Coronary artery (tissue), 2 donors: ENCODE measurements around the gene PHC3.

Experiments
- DNase-seq: peaks from one replicate; pipeline ENCODE4 v3.0.0-alpha.2; 2017; ENCODE audit warnings: low spot score
- H3K27ac ChIP-seq, 2 donors: fragments of 200-600 bp; sonication (generic); one replicate each; pipeline ENCODE4 v1.5.1; 2016 to 2019
- H3K4me3 ChIP-seq: fragments of 200-600 bp; sonication (generic); 2 replicates; pipeline ENCODE4 v1.5.1; 2016; ENCODE audit warnings: mild to moderate bottlenecking, moderate library complexity
- CTCF ChIP-seq: fragments of 200-600 bp; sonication (generic); IDR thresholded peaks from one replicate; pipeline ENCODE4 v1.5.1; 2019; ENCODE audit warnings: antibody characterized with exemption

PHC3 gene

DNA sequence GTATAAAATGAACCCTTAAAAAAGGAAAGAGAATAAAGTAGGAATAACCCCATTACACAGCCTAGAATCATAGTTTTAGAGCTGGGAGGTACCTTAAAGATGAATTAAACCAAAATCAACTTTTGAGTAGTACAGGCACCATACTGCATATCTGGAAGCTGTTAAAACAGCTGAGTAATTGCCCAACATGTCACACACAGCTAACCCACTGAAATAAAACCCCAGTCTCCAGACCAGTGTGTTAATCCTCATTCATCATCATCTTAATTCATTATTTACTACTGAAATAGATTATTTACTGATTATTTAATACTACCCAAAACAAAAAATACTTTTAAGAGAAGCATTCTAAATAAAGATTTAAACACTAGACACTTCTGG, 90.9 kb downstream of the PHC3 start:
- no peak overlapping the region for H3K27ac ChIP-seq
- no peak for DNase-seq
- no peak overlapping the region for H3K4me3 ChIP-seq
- no peak for TF ChIP-seq CTCF

DNA sequence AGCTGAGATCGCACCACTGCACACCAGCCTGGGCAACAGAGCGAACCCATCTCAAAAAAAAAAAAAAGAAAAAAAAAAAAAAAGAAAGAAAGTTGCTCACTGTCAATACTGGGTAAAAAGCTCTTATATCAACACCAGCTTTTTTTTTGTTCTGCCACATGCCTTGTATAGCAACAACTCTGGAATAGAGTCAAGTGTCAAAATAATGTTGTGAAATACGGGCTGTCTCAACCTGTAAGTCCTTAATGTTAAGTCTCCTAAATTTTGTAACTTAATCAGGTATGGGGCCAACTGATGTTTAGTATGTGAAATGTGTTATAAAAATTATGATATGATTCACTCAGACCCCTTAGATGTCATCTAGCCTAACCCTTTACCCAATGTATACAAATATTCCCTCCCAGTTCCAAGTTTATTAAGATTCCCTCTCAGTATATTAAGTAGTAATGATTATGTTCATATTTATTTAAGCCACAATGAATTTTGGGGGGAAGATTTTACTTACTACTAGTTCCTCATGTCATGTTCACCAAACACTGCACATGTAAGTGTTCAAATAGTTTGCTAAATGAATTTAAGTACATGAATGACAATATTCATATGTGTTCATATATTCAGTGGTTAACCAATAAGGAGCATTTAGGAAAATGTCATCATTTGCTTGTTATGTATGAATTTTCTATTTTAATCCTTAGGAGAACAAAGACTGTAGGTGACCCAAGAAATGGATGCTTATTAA, 91.5 kb downstream of the PHC3 start:
- no peak overlapping the region for H3K27ac ChIP-seq
- DNase-seq: no peak
- no peak overlapping the region for H3K4me3 ChIP-seq

GRCh38 chr3:170085396-170085795, 96.1 kb downstream of the PHC3 start:
- Histone ChIP-seq H3K27ac (no peak overlapping the region), H3K4me3 (no peak overlapping the region)
- no peak for TF ChIP-seq CTCF
- DNase-seq: no peak

More for the DNA sequence above, 91.5 kb downstream of the PHC3 start:
- no peak for TF ChIP-seq CTCF

GRCh38 chr3:170083343-170083742, 98.2 kb downstream of the PHC3 start:
- TF ChIP-seq CTCF: no peak
- Histone ChIP-seq H3K4me3 (no peak overlapping the region), H3K27ac (no peak overlapping the region)
- DNase-seq: no peak

DNA sequence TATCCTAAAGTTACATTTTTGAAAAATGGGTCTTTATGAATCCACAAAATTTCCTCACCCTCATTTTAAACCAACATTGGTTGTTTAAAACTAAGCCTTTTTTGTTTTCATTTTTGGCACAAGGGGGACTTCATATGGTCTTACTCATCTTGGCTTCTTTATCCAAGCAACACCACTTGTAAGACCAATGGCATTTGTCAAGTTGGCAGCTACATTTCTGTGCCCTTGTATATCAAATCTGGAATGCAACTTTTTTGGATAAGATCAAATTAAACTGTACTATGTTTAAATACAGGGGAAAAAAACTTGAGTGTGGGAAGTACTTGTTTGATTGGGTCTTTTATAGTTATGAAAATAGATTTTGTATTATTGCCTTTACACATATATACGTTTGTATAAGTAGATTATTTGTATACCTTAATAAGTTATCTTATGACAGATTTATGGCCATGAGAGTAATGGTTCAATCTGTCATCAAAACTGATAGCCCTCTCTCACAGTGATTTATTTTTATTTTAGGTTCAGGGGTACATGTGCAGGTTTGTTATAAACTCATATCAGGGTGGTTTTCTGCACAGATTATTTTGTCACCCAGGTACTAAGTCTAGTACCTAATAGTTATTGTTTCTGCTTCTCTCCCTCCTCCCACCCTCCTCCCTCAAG, 100.3 kb downstream of the PHC3 start:
- no peak for TF ChIP-seq CTCF
- Histone ChIP-seq H3K27ac (no peak overlapping the region), H3K4me3 (no peak overlapping the region)
- no peak for DNase-seq

- no peak overlapping the region for H3K27ac ChIP-seq
- H3K4me3 ChIP-seq: no peak overlapping the region
- DNase-seq: no peak
- TF ChIP-seq CTCF: no peak
These were observed 100.9 kb downstream of the PHC3 start for GRCh38 chr3:170080605-170081004.
